ENCODE data around the gene COL4A4.

GRCh38 chr2:227182765-227183164 lies 18.8 kb upstream of the COL4A4 start:
- TF ChIP-seq POLR2A (IDR thresholded peaks at IDR 0.05; ENCODE audit: low read depth) (no peak), CTCF (IDR thresholded peaks at IDR 0.05) (no peak), POLR2AphosphoS5 (IDR thresholded peaks at IDR 0.05) (no peak)

Data from esophagus muscularis mucosa (tissue), 3 donors.